ENCODE measurements around the gene LRP5. TPM values are rescaled to one million over a fixed set of nuclear protein-coding genes. Genes with fewer than 3 reads are reported as not detected.
"Not testable (repeated sequence)": the region's sequence is repeated elsewhere in the genome, so short reads cannot be mapped to it uniquely, and the experiment has no call there.

The LRP5 gene
- total and polyA plus RNA-seq, 10 donors = 3.9 to 21.8 (median 14.1) TPM

- intact Hi-C loops (cut with DNase I; ENCODE audit: low total_unique reads) = no loop called here
- 21 to 47% (median 31%) methylated on average over 1 of the region's 1 CpG for WGBS, 5 donors
Measured at GRCh38 chr11:68469642-68470041, 157.3 kb downstream of the LRP5 start.

GRCh38 chr11:68470304-68470811, 158.0 kb downstream of the LRP5 start:
- H3K36me3 ChIP-seq = peaks cover 0 to 23% (median 0%) of the 10 kb centered on the region in 6 donors
- no peak for DNase-seq
- 71 to 88% (median 82%) methylated on average over 4 of the region's 4 CpGs for WGBS, 5 donors
- no peak overlapping the region for H3K4me3 ChIP-seq
- H3K27ac ChIP-seq = peak overlapping the region in 1 of 8 donors; percentile 25
- H3K4me1 ChIP-seq = peaks cover 66 to 95% (median 92%) of the 10 kb centered on the region in 6 donors
- no peaks in the 10 kb centered on the region for H3K9me3 ChIP-seq
- no peak for TF ChIP-seq CTCF (IDR thresholded peaks at IDR 0.05 in 8 of 11, conservative IDR thresholded peaks at IDR 0.05 in 3 of 11)
- TF ChIP-seq POLR2A (IDR thresholded peaks at IDR 0.05) = no peak
- no peak for TF ChIP-seq POLR2AphosphoS5 (IDR thresholded peaks at IDR 0.05)
- intact Hi-C loops (cut with DNase I; ENCODE audit: low total_unique reads) = no loop called here
- no peaks in the 10 kb centered on the region for H3K27me3 ChIP-seq (replicated peaks in 1 of 7)

More at GRCh38 chr11:68469642-68470041, 157.3 kb downstream of the LRP5 start:
- no peaks in the 10 kb centered on the region for H3K9me3 ChIP-seq
- peaks cover 73 to 100% (median 98%) of the 10 kb centered on the region in 6 donors for H3K4me1 ChIP-seq
- H3K36me3 ChIP-seq = peaks cover 0 to 23% (median 0%) of the 10 kb centered on the region in 6 donors
- no peak for TF ChIP-seq POLR2A (IDR thresholded peaks at IDR 0.05)
- TF ChIP-seq CTCF (IDR thresholded peaks at IDR 0.05 in 8 of 11, conservative IDR thresholded peaks at IDR 0.05 in 3 of 11) = no peak
- TF ChIP-seq POLR2AphosphoS5 (IDR thresholded peaks at IDR 0.05) = no peak
- H3K27me3 ChIP-seq (replicated peaks in 1 of 7) = no peaks in the 10 kb centered on the region
- peak overlapping the region in 1 of 8 donors; percentile 25 for H3K27ac ChIP-seq
- peak overlapping the region in 1 of 8 donors; percentile 3 for H3K4me3 ChIP-seq
- no peak for DNase-seq

- intact Hi-C loops (cut with DNase I; ENCODE audit: low total_unique reads) = no loop called here
- Histone ChIP-seq H3K27ac (peak overlapping the region in 3 of 8 donors; percentile 49 to 63 (median 50)), H3K9me3 (no peaks in the 10 kb centered on the region), H3K4me3 (peak overlapping the region in 1 of 8 donors; percentile 44), H3K36me3 (peaks cover 0 to 28% (median 0%) of the 10 kb centered on the region in 6 donors), H3K4me1 (peaks cover 59 to 86% (median 83%) of the 10 kb centered on the region in 6 donors), H3K27me3 (replicated peaks in 1 of 7) (no peaks in the 10 kb centered on the region)
- DNase-seq = peak; percentile 43
- TF ChIP-seq POLR2A (IDR thresholded peaks at IDR 0.05) (no peak), POLR2AphosphoS5 (IDR thresholded peaks at IDR 0.05) (peak in 2 of 3 donors; percentile 9 to 53)
- 54 to 64% (median 60%) methylated on average over 17 of the region's 17 CpGs for WGBS, 5 donors
Measured at GRCh38 chr11:68471360-68472340, 159.3 kb downstream of the LRP5 start.

DNA sequence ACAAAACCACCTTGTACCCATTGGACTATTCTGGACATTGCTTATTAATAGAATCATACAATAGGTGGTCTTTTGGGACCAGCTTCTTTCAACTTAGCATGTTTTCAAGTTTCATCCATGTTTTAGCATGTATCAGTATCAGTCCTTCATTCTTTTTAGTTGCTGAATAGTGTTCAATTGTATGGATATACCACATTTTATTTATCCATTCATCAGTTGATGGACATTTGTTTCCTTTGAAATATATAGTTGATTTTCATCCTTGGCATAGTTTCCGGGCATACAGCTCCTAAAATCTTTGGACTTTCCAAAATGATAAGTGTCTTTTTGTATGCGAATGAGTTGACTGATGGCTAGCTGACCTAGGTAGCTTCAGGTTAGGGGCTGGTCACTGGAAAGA, 160.4 kb downstream of the LRP5 start:
- no peak for TF ChIP-seq POLR2AphosphoS5 (IDR thresholded peaks at IDR 0.05)
- H3K4me3 ChIP-seq = no peak overlapping the region
- H3K4me1 ChIP-seq = peaks cover 55 to 87% (median 80%) of the 10 kb centered on the region in 6 donors
- H3K27me3 ChIP-seq (replicated peaks in 1 of 7) = no peaks in the 10 kb centered on the region
- intact Hi-C loops (cut with DNase I; ENCODE audit: low total_unique reads) = no loop called here
- WGBS, 5 donors = 92 to 96% (median 93%) methylated on average over 2 of the region's 2 CpGs
- peaks cover 0 to 23% (median 0%) of the 10 kb centered on the region in 6 donors for H3K36me3 ChIP-seq
- no peak for DNase-seq
- no peaks in the 10 kb centered on the region for H3K9me3 ChIP-seq
- no peak overlapping the region for H3K27ac ChIP-seq

DNA sequence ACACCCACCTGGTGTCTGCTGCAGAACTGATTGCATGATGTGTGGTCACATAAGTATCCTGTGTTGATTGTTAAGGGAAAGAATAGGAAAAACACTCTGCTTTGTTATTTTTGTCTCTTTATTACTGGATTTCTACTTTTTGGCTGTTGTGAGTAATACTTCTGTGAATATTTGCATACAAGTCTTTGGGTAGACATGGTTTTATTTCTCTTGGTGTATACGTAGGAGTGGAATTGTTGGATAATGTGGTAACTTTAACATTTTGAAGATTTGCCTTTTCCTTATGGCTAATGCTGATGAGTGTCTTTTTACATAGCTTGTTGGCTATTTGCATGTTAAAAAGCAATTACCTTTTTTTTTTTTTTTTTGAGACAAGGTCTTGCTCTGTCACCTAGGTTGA, 161.3 kb downstream of the LRP5 start:
- intact Hi-C loops (cut with DNase I; ENCODE audit: low total_unique reads) = no loop called here
- TF ChIP-seq CTCF (IDR thresholded peaks at IDR 0.05 in 8 of 11, conservative IDR thresholded peaks at IDR 0.05 in 3 of 11) (no peak), POLR2A (IDR thresholded peaks at IDR 0.05) (no peak), POLR2AphosphoS5 (IDR thresholded peaks at IDR 0.05) (no peak)
- peaks cover 0 to 21% (median 0%) of the 10 kb centered on the region in 6 donors for H3K36me3 ChIP-seq
- no peak overlapping the region for H3K4me3 ChIP-seq
- H3K27ac ChIP-seq = no peak overlapping the region
- peaks cover 45 to 85% (median 76%) of the 10 kb centered on the region in 6 donors for H3K4me1 ChIP-seq
- 70 to 89% (median 83%) methylated on average over 1 of the region's 1 CpG for WGBS, 5 donors
- H3K27me3 ChIP-seq (replicated peaks in 1 of 7) = no peaks in the 10 kb centered on the region
- H3K9me3 ChIP-seq = no peaks in the 10 kb centered on the region
- DNase-seq = no peak

- H3K4me1 ChIP-seq = peaks cover 36 to 85% (median 69%) of the 10 kb centered on the region in 6 donors
- H3K9me3 ChIP-seq; H3K27me3 ChIP-seq (replicated peaks in 1 of 7); DNase-seq; H3K27ac ChIP-seq; intact Hi-C loops (cut with DNase I; ENCODE audit: low total_unique reads); H3K4me3 ChIP-seq: not testable (repeated sequence)
- WGBS, 5 donors = 91 to 97% (median 97%) methylated on average over 18 to 34 of the region's 34 CpGs
- peaks cover 0 to 30% (median 0%) of the 10 kb centered on the region in 6 donors for H3K36me3 ChIP-seq
Measured at GRCh38 chr11:68475626-68476025, 163.2 kb downstream of the LRP5 start.
